Nephron progenitor cell (in vitro differentiated cells): ENCODE results near the gene DCLRE1C.
"Not testable (repeated sequence)": the region's sequence is repeated elsewhere in the genome, so short reads cannot be mapped to it uniquely, and the experiment has no call there.

Experiments
- DNase-seq: peaks from one replicate; pipeline ENCODE4 v3.0.0; 2021
- H3K27ac Mint-ChIP-seq: 2 replicates; pipeline ENCODE4 v1.8.0; 2021; ENCODE audit warnings: mild to moderate bottlenecking, moderate library complexity, mixed read lengths
- H3K27me3 Mint-ChIP-seq: 2 replicates; pipeline ENCODE4 v1.8.0; 2021; ENCODE audit warnings: mild to moderate bottlenecking, low read depth, mixed read lengths; ENCODE audit not compliant: poor library complexity
- H3K36me3 Mint-ChIP-seq: 2 replicates; pipeline ENCODE4 v1.8.0; 2021; ENCODE audit warnings: low read depth, mixed read lengths
- H3K4me1 Mint-ChIP-seq: 2 replicates; pipeline ENCODE4 v1.8.0; 2021; ENCODE audit warnings: mixed read lengths
- H3K4me3 Mint-ChIP-seq: 2 replicates; pipeline ENCODE4 v1.8.0; 2021; ENCODE audit warnings: mild to moderate bottlenecking, moderate library complexity, mixed read lengths
- H3K9me3 Mint-ChIP-seq: 2 replicates; pipeline ENCODE4 v1.8.0; 2021; ENCODE audit warnings: mild to moderate bottlenecking, moderate library complexity, mixed read lengths
- TF ChIP-seq, protein P1 (sequence below): fragments of 200-600 bp; sonication (generic); IDR thresholded peaks from 2 replicates; pipeline ENCODE4 v1.5.0; 2021; ENCODE audit warnings: antibody characterized with exemption

Gene DCLRE1C

DNA sequence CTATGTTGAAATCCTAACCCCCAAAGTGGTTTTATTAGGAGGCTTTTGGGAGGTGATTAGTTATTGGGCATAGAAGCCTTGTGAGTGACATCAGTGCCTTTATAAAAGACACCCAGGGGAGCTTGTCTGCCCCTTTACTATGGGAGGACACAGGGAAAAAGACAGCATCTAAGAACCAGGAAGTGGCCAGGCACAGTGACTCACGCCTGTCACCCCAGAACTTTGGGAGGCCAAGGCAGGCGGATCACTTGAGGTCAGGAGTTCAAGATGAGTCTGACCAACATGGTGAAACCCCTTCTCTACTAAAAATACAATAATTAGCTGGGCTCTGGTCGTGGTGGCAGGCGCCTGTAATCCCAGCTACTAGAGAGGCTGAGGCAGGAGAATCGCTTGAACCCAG, 14.9 kb downstream of the DCLRE1C start:
- not testable (repeated sequence) for H3K9me3 Mint-ChIP-seq, H3K4me1 Mint-ChIP-seq, H3K4me3 Mint-ChIP-seq, H3K27me3 Mint-ChIP-seq, H3K27ac Mint-ChIP-seq, DNase-seq
- H3K36me3 Mint-ChIP-seq, result peaks cover 23% of the 10 kb centered on the region

- H3K27me3 Mint-ChIP-seq, result no peaks in the 10 kb centered on the region
- no peaks in the 10 kb centered on the region for H3K9me3 Mint-ChIP-seq
- DNase-seq, result no peak
- H3K4me1 Mint-ChIP-seq, result no peaks in the 10 kb centered on the region
- H3K36me3 Mint-ChIP-seq, result peaks cover 43% of the 10 kb centered on the region
- H3K27ac Mint-ChIP-seq, result no peak overlapping the region
- TF ChIP-seq, protein P1, sequence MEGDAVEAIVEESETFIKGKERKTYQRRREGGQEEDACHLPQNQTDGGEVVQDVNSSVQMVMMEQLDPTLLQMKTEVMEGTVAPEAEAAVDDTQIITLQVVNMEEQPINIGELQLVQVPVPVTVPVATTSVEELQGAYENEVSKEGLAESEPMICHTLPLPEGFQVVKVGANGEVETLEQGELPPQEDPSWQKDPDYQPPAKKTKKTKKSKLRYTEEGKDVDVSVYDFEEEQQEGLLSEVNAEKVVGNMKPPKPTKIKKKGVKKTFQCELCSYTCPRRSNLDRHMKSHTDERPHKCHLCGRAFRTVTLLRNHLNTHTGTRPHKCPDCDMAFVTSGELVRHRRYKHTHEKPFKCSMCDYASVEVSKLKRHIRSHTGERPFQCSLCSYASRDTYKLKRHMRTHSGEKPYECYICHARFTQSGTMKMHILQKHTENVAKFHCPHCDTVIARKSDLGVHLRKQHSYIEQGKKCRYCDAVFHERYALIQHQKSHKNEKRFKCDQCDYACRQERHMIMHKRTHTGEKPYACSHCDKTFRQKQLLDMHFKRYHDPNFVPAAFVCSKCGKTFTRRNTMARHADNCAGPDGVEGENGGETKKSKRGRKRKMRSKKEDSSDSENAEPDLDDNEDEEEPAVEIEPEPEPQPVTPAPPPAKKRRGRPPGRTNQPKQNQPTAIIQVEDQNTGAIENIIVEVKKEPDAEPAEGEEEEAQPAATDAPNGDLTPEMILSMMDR, result no peak
- no peak overlapping the region for H3K4me3 Mint-ChIP-seq
Measured at GRCh38 chr10:14936584-14936983, 17.3 kb downstream of the DCLRE1C start.

GRCh38 chr10:14930610-14931009, 23.3 kb downstream of the DCLRE1C start:
- Mint-ChIP-seq H3K36me3 (peaks cover 51% of the 10 kb centered on the region), H3K4me1 (no peaks in the 10 kb centered on the region), H3K27me3 (no peaks in the 10 kb centered on the region), H3K9me3 (no peaks in the 10 kb centered on the region), H3K27ac (no peak overlapping the region), H3K4me3 (no peak overlapping the region)
- TF ChIP-seq, protein P1, result no peak
- no peak for DNase-seq

DNA sequence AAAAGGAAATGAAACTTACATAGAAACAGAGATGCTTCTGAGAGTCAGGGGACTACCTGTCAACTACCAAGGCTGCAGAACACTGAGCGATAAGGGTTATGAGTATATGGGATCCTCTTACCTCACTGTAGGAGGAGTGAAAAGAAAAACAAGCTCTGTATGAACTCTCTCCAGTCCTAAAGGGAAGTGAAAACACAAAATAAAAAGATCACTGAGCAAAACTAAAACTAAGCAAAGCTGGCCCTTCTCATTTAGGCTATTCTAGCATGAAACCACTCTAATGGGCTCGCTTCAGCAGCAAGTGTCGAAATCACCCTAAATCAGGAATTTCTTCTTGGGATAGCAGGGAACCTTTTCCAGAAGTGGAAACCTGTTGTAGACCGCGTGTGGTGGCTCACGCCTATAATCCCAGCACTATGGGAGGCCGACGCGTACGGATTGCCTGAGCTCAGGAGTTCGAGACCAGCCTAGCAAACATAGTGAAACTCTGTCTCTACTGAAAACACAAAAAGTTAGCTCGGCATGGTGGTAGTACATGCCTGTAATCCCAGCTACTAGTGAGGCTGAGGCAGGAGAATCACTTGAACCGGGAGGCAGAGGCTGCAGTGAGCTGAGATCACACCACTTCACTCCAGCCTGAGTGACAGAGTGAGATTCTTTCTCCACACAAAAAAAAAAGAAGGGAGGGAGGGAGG, 27.0 kb downstream of the DCLRE1C start:
- Mint-ChIP-seq H3K27me3 (no peaks in the 10 kb centered on the region), H3K4me1 (no peaks in the 10 kb centered on the region), H3K4me3 (no peak overlapping the region), H3K27ac (no peak overlapping the region), H3K9me3 (no peaks in the 10 kb centered on the region), H3K36me3 (peaks cover 59% of the 10 kb centered on the region)
- DNase-seq, result no peak
- TF ChIP-seq, protein P1, result no peak

DNA sequence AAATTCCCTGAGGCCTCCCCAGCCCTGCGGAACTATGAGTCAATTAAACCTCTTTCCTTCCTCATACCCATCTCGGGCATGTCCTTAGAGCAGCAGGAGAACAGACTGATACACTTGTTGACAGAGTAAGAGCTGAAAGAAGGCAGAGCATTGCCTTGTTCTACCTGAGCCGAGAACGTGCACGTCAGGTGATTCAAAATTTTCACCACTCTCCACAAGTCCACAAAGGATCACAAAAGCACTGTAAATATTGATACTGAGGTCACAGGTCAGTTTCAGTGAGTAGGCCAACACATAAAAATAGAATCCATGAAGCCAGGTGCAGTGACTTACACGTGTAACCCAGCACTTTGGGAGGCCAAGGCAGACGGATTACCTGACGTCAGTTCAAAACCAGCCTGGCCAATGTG, 27.8 kb downstream of the DCLRE1C start:
- Mint-ChIP-seq H3K4me1 (no peaks in the 10 kb centered on the region), H3K27me3 (no peaks in the 10 kb centered on the region), H3K4me3 (no peak overlapping the region), H3K9me3 (no peaks in the 10 kb centered on the region), H3K27ac (no peak overlapping the region), H3K36me3 (peaks cover 61% of the 10 kb centered on the region)
- no peak for DNase-seq
- TF ChIP-seq, protein P1, result no peak

- H3K9me3 Mint-ChIP-seq, result no peaks in the 10 kb centered on the region
- no peak overlapping the region for H3K27ac Mint-ChIP-seq
- peaks cover 67% of the 10 kb centered on the region for H3K36me3 Mint-ChIP-seq
- no peaks in the 10 kb centered on the region for H3K27me3 Mint-ChIP-seq
- H3K4me1 Mint-ChIP-seq, result no peaks in the 10 kb centered on the region
- TF ChIP-seq, protein P1, result no peak
- H3K4me3 Mint-ChIP-seq, result no peak overlapping the region
- DNase-seq, result no peak
Measured at GRCh38 chr10:14925268-14925667, 28.6 kb downstream of the DCLRE1C start.
